A549 (cell line): ENCODE measurements around the gene THUMPD2. TPM values are rescaled to one million over a fixed set of nuclear protein-coding genes. Genes with fewer than 3 reads are reported as not detected.
A peak's percentile ranks its signal among the peaks of the same experiment; 100 is the strongest.
"Not testable (repeated sequence)": the region's sequence is repeated elsewhere in the genome, so short reads cannot be mapped to it uniquely, and the experiment has no call there.

Experiments used
- ATAC-seq, 2 experiments: fragments of 200-7000 bp in 1 of 2; fragments of >200 bp in 1 of 2; cut with Nextera tagmentation in 1 of 2; cut with Tn5 transposase in 1 of 2; 3 replicates each; pipeline versions ENCODE4 v1.8.0 to v1.9.1; 2018 to 2020; ENCODE audit warnings: mild to moderate bottlenecking in 1 of 2, moderate library complexity in 1 of 2
- CTCF ChIA-PET: fragments of 300-600 bp; sonication (Branson Sonifier 250); formaldehyde crosslinking; extraction: SDS; loops from one replicate; lab custom pipeline; 2021; ENCODE audit warnings: antibody characterized with exemption, inconsistent platforms; lab: Yijun Ruan, JAX
- POLR2A ChIA-PET: fragments of 350-600 bp; formaldehyde crosslinking; extraction: SDS; loops from one replicate; lab custom pipeline; 2021; ENCODE audit warnings: antibody characterized with exemption, inconsistent platforms; lab: Yijun Ruan, JAX
- DNase-seq, 2 experiments: peaks; one replicate each; pipeline versions ENCODE4 v3.0.0 to v3.0.0-alpha.2; 2011 to 2016; ENCODE audit warnings: low read depth in 1 of 2, low spot score in 1 of 2
- FAIRE-seq: peaks from 2 replicates; lab custom pipeline; 2011; peaks lifted over from hg19 to GRCh38; lab: Jason Lieb, UNC
- H3K27ac ChIP-seq, 2 experiments: fragments of >200 bp; sonication (Bioruptor Twin); formaldehyde crosslinking; 3 replicates each; pipeline ENCODE4 v1.5.1; 2016 to 2017
- H3K4me1 ChIP-seq: fragments of >200 bp; sonication (Bioruptor Twin); formaldehyde crosslinking; 3 replicates; pipeline ENCODE4 v1.6.1; 2016
- H3K4me2 ChIP-seq: fragments of >200 bp; sonication (Bioruptor Twin); formaldehyde crosslinking; 3 replicates; pipeline ENCODE4 v1.6.1; 2016
- H3K4me3 ChIP-seq: fragments of >200 bp; sonication (Bioruptor Twin); formaldehyde crosslinking; 3 replicates; pipeline ENCODE4 v1.5.1; 2016
- H3K9me3 ChIP-seq: fragments of >200 bp; sonication (Bioruptor Twin); formaldehyde crosslinking; 3 replicates; pipeline ENCODE4 v1.6.1; 2016
- CEBPB ChIP-seq, 2 experiments: fragments of >200 bp in 1 of 2; sonication (Bioruptor Twin) in 1 of 2; formaldehyde crosslinking in 1 of 2; IDR thresholded peaks; 2 replicates each; pipeline ENCODE4 v1.6.1; 2012 to 2016
- CHD4 ChIP-seq: fragments of 200-600 bp; sonication (generic); IDR thresholded peaks from 2 replicates; pipeline ENCODE4 v1.6.1; 2016; ENCODE audit warnings: antibody characterized with exemption, mild to moderate bottlenecking, borderline replicate concordance
- CTCF ChIP-seq: fragments of >200 bp; sonication (Bioruptor Twin); formaldehyde crosslinking; IDR thresholded peaks from 3 replicates; pipeline ENCODE4 v1.5.1; 2016
- EHMT2 ChIP-seq: fragments of 200-600 bp; sonication (generic); IDR thresholded peaks from 2 replicates; pipeline ENCODE4 v1.6.1; 2016; ENCODE audit warnings: antibody characterized with exemption, low read depth, mild to moderate bottlenecking, moderate library complexity
- EP300 ChIP-seq, 2 experiments: fragments of >200 bp; sonication (Bioruptor Twin); formaldehyde crosslinking; IDR thresholded peaks; 2 replicates in 1 of 2; 3 replicates in 1 of 2; pipeline ENCODE4 v1.6.1; 2016 to 2017
- HEYL ChIP-seq: fragments of 250-450 bp; sonication (Bioruptor Pico); IDR thresholded peaks from 2 replicates; pipeline ENCODE4 v1.8.0; 2021; ENCODE audit warnings: mild to moderate bottlenecking, moderate library complexity
- NFE2L2 ChIP-seq: fragments of 150-350 bp; conservative IDR thresholded peaks from 2 replicates; pipeline ENCODE4 v1.6.1; 2014; ENCODE audit warnings: low read length
- PHF8 ChIP-seq: fragments of 200-600 bp; sonication (generic); IDR thresholded peaks from 2 replicates; pipeline ENCODE4 v1.6.1; 2016; ENCODE audit warnings: low read depth, mild to moderate bottlenecking, antibody characterized with exemption, moderate library complexity, borderline replicate concordance
- POLR2AphosphoS2 ChIP-seq: conservative IDR thresholded peaks from 2 replicates; pipeline ENCODE4 v1.6.1; 2012; ENCODE audit warnings: low read length, improper control_type of control experiment, inconsistent platforms
- RAD21 ChIP-seq, 2 experiments: fragments of >200 bp in 1 of 2; sonication (Bioruptor Twin) in 1 of 2; formaldehyde crosslinking in 1 of 2; IDR thresholded peaks in 1 of 2; conservative IDR thresholded peaks in 1 of 2; 2 replicates in 1 of 2; 3 replicates in 1 of 2; pipeline ENCODE4 v1.6.1; 2012 to 2018; ENCODE audit warnings: inconsistent platforms in 1 of 2
- RARB ChIP-seq: fragments of 250-450 bp; sonication (Bioruptor Pico); IDR thresholded peaks from 2 replicates; pipeline ENCODE4 v1.8.0; 2021; ENCODE audit warnings: mild to moderate bottlenecking, moderate library complexity
- RFX5 ChIP-seq: fragments of 450-650 bp; IDR thresholded peaks from 2 replicates; pipeline ENCODE4 v1.7.1; 2014; ENCODE audit warnings: antibody characterized with exemption, mild to moderate bottlenecking, moderate library complexity
- SMC3 ChIP-seq: fragments of >200 bp; sonication (Bioruptor Twin); formaldehyde crosslinking; IDR thresholded peaks from 3 replicates; pipeline ENCODE4 v1.6.1; 2018; ENCODE audit warnings: inconsistent platforms
- TP53 ChIP-seq: fragments of 250-450 bp; sonication (Bioruptor Pico); IDR thresholded peaks from 2 replicates; pipeline ENCODE4 v1.5.0; 2021; ENCODE audit warnings: mild to moderate bottlenecking, moderate library complexity
- ZC3H11A ChIP-seq: fragments of 450-650 bp; IDR thresholded peaks from 2 replicates; pipeline ENCODE4 v1.6.1; 2014; ENCODE audit warnings: antibody characterized with exemption, mild to moderate bottlenecking
- ZFP36 ChIP-seq: fragments of 450-650 bp; IDR thresholded peaks from 2 replicates; pipeline ENCODE4 v1.6.1; 2014; ENCODE audit warnings: borderline replicate concordance; ENCODE audit not compliant: partially characterized antibody
- WGBS: methylation state at CpG from one replicate; pipeline ENCODE4 v1.1.6; 2017; ENCODE audit errors: missing lambda C conversion rate; 5-methylcytosine and 5-hydroxymethylcytosine counted together
- polyA plus RNA-seq, 4 experiments: library from polyadenylated mRNA; depleted of rRNA in 3 of 4; stranded (reverse); fragments of >200 nt; fragmentation: RNase III in 1 of 4; extraction: RNeasy Plus Mini Kit Qiagen cat#74134 plus additional on column Dnase treatment in 1 of 4; gene quantifications; 2 replicates in 3 of 4; 3 replicates in 1 of 4; pipeline ENCODE4 v1.2.3, GENCODE V29; 2011 to 2017
- TF ChIP-seq, protein P1 (sequence below): fragments of 450-650 bp; IDR thresholded peaks from 2 replicates; pipeline ENCODE4 v1.6.1; 2014; ENCODE audit warnings: antibody characterized with exemption
- TF ChIP-seq, protein P2 (sequence below): IDR thresholded peaks from 2 replicates; pipeline ENCODE4 v1.6.1; 2012
- TF ChIP-seq, protein P3 (sequence below): fragments of 250-450 bp; sonication (Bioruptor Pico); IDR thresholded peaks from 2 replicates; pipeline ENCODE4 v1.5.0; 2020; ENCODE audit warnings: low read depth, mild to moderate bottlenecking, moderate library complexity

Gene THUMPD2
- polyA plus RNA-seq, 2 of the 4 experiments (the other 2 are of a cell fraction), result 13.8 to 25.3 TPM

GRCh38 chr2:39730276-39730675 lies 48.8 kb downstream of the THUMPD2 start:
- ATAC-seq, result no peak; a peak in 1 of 6 replicates
- 67% methylated on average over 5 of the region's 5 CpGs for WGBS
- CTCF ChIA-PET, result interaction anchor here (0.6 to 3.0 kb wide), 25 partner anchors 9 to 607 kb away, joined by 3 to 22 read pairs (median 3); no protein-coding TSS in a partner anchor

GRCh38 chr2:39728941-39729351 lies 50.1 kb downstream of the THUMPD2 start:
- peak in 1 of 2 experiments; percentile 82; a peak in 3 of 6 replicates for ATAC-seq
- H3K27ac ChIP-seq, result no peak overlapping the region
- FAIRE-seq, result no peak
- no peak overlapping the region for H3K4me3 ChIP-seq
- ChIA-PET CTCF (interaction anchor here (0.9 to 3.0 kb wide), 15 partner anchors 9 to 218 kb away, joined by 3 to 22 read pairs (median 5); no protein-coding TSS in a partner anchor), POLR2A (no interaction called here)
- TF ChIP-seq CTCF (peak; percentile 73), POLR2AphosphoS2 (no peak), SMC3 (peak; percentile 40; the same call in 2 of the 3 replicates), RAD21 (conservative IDR thresholded peaks at IDR 0.05 in 1 of 2, IDR thresholded peaks at IDR 0.05 in 1 of 2) (peak; percentile 54 to 60)
- no peaks in the 10 kb centered on the region for H3K4me1 ChIP-seq
- no peak overlapping the region for H3K4me2 ChIP-seq
- peak; percentile 36 to 56 for DNase-seq
- 55% methylated on average over 5 of the region's 5 CpGs for WGBS
- no peaks in the 10 kb centered on the region for H3K9me3 ChIP-seq

More at GRCh38 chr2:39730276-39730675, 48.8 kb downstream of the THUMPD2 start:
- DNase-seq, result no peak
- no peak overlapping the region for H3K27ac ChIP-seq
- no peak for TF ChIP-seq NFE2L2
- TF ChIP-seq, protein P1, sequence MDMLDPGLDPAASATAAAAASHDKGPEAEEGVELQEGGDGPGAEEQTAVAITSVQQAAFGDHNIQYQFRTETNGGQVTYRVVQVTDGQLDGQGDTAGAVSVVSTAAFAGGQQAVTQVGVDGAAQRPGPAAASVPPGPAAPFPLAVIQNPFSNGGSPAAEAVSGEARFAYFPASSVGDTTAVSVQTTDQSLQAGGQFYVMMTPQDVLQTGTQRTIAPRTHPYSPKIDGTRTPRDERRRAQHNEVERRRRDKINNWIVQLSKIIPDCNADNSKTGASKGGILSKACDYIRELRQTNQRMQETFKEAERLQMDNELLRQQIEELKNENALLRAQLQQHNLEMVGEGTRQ, result no peak
- TF ChIP-seq EHMT2, result no peak
- no peak for TF ChIP-seq TP53 (CRISPR knock-in tag)
- TF ChIP-seq, protein P2, sequence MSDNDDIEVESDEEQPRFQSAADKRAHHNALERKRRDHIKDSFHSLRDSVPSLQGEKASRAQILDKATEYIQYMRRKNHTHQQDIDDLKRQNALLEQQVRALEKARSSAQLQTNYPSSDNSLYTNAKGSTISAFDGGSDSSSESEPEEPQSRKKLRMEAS, result no peak
- TF ChIP-seq PHF8, result no peak
- no peak for TF ChIP-seq EP300 (IDR thresholded peaks at IDR 0.05)
- TF ChIP-seq RARB (CRISPR knock-in tag), result no peak
- TF ChIP-seq, protein P3, sequence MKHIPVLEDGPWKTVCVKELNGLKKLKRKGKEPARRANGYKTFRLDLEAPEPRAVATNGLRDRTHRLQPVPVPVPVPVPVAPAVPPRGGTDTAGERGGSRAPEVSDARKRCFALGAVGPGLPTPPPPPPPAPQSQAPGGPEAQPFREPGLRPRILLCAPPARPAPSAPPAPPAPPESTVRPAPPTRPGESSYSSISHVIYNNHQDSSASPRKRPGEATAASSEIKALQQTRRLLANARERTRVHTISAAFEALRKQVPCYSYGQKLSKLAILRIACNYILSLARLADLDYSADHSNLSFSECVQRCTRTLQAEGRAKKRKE, result no peak
- TF ChIP-seq RFX5, result no peak
- no peak for TF ChIP-seq ZFP36
- no peak for TF ChIP-seq ZC3H11A
- no peak for TF ChIP-seq CHD4
- TF ChIP-seq HEYL, result no peak
- no peak for TF ChIP-seq CEBPB (IDR thresholded peaks at IDR 0.05)
- TF ChIP-seq, all 56 proteins: peak for 0
- Histone ChIP-seq H3K4me3 (no peak overlapping the region), H3K4me2 (no peak overlapping the region), H3K9me3 (no peaks in the 10 kb centered on the region), H3K4me1 (no peaks in the 10 kb centered on the region)
- no peak for FAIRE-seq
- POLR2A ChIA-PET, result no interaction called here

DNA sequence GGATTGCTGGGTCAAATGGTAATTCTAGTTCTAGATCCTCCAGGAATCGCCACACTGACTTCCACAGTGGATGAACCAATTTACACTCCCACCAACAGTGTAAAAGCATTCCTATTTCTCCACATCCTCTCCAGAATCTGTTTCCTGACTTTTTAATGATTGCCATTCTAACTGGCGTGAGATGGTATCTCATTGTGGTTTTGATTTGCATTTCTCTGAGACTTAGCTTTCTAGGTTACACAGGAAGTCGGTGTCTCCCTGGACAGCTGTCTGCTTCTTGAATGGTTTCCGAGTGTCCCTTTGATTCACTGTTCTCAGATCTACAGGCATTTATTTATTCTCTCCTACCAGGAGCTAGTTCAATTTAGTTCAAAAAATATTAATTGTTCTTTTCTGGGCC lies 51.0 kb downstream of the THUMPD2 start:
- POLR2A ChIA-PET, H3K27ac ChIP-seq, H3K4me1 ChIP-seq, H3K4me3 ChIP-seq, DNase-seq, ATAC-seq, H3K9me3 ChIP-seq, FAIRE-seq, H3K4me2 ChIP-seq: not testable (repeated sequence)
- 93% methylated on average over 4 of the region's 4 CpGs for WGBS
- CTCF ChIA-PET, result interaction anchor here (0.7 to 3.0 kb wide), 4 partner anchors 15 to 215 kb away, joined by 3 to 9 read pairs (median 4); no protein-coding TSS in a partner anchor
